OCI-LY3 (cell line): Measurements from ENCODE around the gene TXK.
A peak's percentile ranks its signal among the peaks of the same experiment; 100 is the strongest.

Experiments
- H2AFZ ChIP-seq: fragments of 200-600, 300-600 bp; shearing (Covaris generic); 2 replicates; pipeline ENCODE4 v1.6.0; 2014; ENCODE audit warnings: antibody characterized with exemption, low read depth, low read length
- H3K27ac ChIP-seq: fragments of 200-600, 300-600 bp; sonication (generic); 2 replicates; pipeline ENCODE4 v1.5.1; 2014; ENCODE audit warnings: mild to moderate bottlenecking, low read length, moderate library complexity, mixed read lengths
- H3K27me3 ChIP-seq: fragments of 200-600, 300-600 bp; sonication (generic); 2 replicates; pipeline ENCODE4 v1.6.1; 2014; ENCODE audit warnings: low read depth, low read length, mixed read lengths
- H3K36me3 ChIP-seq: fragments of 200-600, 300-600 bp; sonication (generic); replicated peaks from 2 replicates; pipeline ENCODE3; 2014; ENCODE audit warnings: low read depth, low read length, mixed read lengths
- H3K4me1 ChIP-seq: fragments of 300-600, 200-600 bp; sonication (generic); 2 replicates; pipeline ENCODE4 v1.6.1; 2014; ENCODE audit warnings: low read length, mixed read lengths
- H3K4me2 ChIP-seq: fragments of 200-600, 300-600 bp; sonication (generic); 2 replicates; pipeline ENCODE4 v1.6.1; 2014; ENCODE audit warnings: low read length, mixed read lengths
- H3K4me3 ChIP-seq: fragments of 300-600, 200-600 bp; sonication (generic); 2 replicates; pipeline ENCODE4 v1.5.1; 2014; ENCODE audit warnings: antibody characterized with exemption, mild to moderate bottlenecking, low read length, moderate library complexity
- H3K79me2 ChIP-seq: fragments of 300-600, 200-600 bp; shearing (Covaris generic); 2 replicates; pipeline ENCODE4 v1.6.1; 2014; ENCODE audit warnings: mild to moderate bottlenecking, low read length, mixed read lengths
- H3K9ac ChIP-seq: fragments of 300-600, 200-600 bp; shearing (Covaris generic); 2 replicates; pipeline ENCODE4 v1.6.0; 2014; ENCODE audit warnings: mild to moderate bottlenecking, low read length, moderate library complexity
- H3K9me3 ChIP-seq: fragments of 200-600, 300-600 bp; shearing (Covaris generic); 2 replicates; pipeline ENCODE4 v1.6.1; 2014; ENCODE audit warnings: low read length, mixed read lengths; ENCODE audit not compliant: insufficient read depth
- H4K20me1 ChIP-seq: fragments of 200-600, 300-600 bp; sonication (generic); 2 replicates; pipeline ENCODE4 v1.6.1; 2016; ENCODE audit warnings: low read length, mixed read lengths; ENCODE audit not compliant: insufficient read depth
- CTCF ChIP-seq: fragments of 200-600, 300-600 bp; sonication (generic); IDR thresholded peaks from 2 replicates; pipeline ENCODE4 v1.5.1; 2014; ENCODE audit warnings: antibody characterized with exemption, low read length, low read depth
- EZH2phosphoT487 ChIP-seq: fragments of 200-600 bp; shearing (Covaris generic); IDR thresholded peaks from 2 replicates; pipeline ENCODE4 v1.6.1; 2018; ENCODE audit warnings: antibody characterized with exemption, mixed run types, low read depth

The TXK gene

GRCh38 chr4:48131736-48132135, 2.3 kb downstream of the TXK start:
- H3K4me3 ChIP-seq, result no peak overlapping the region
- H3K27me3 ChIP-seq, result no peaks in the 10 kb centered on the region
- no peaks in the 10 kb centered on the region for H3K79me2 ChIP-seq
- H3K4me2 ChIP-seq, result no peak overlapping the region
- H3K9ac ChIP-seq, result no peak overlapping the region
- H3K36me3 ChIP-seq, result peaks cover 8% of the 10 kb centered on the region
- H4K20me1 ChIP-seq, result no peaks in the 10 kb centered on the region
- H3K9me3 ChIP-seq, result no peaks in the 10 kb centered on the region
- TF ChIP-seq CTCF, result no peak
- no peak for TF ChIP-seq EZH2phosphoT487
- H3K4me1 ChIP-seq, result peaks cover 10% of the 10 kb centered on the region
- H2AFZ ChIP-seq, result no peak overlapping the region
- no peak overlapping the region for H3K27ac ChIP-seq

GRCh38 chr4:48130100-48130499, 4.0 kb downstream of the TXK start:
- H3K4me1 ChIP-seq, result peaks cover 10% of the 10 kb centered on the region
- H3K4me3 ChIP-seq, result no peak overlapping the region
- no peak overlapping the region for H3K27ac ChIP-seq
- H3K4me2 ChIP-seq, result no peak overlapping the region
- H3K9me3 ChIP-seq, result no peaks in the 10 kb centered on the region
- peaks cover 3% of the 10 kb centered on the region for H3K36me3 ChIP-seq
- TF ChIP-seq CTCF (no peak), EZH2phosphoT487 (no peak)
- H3K9ac ChIP-seq, result no peak overlapping the region
- no peaks in the 10 kb centered on the region for H3K27me3 ChIP-seq
- H2AFZ ChIP-seq, result no peak overlapping the region
- H3K79me2 ChIP-seq, result no peaks in the 10 kb centered on the region
- H4K20me1 ChIP-seq, result no peaks in the 10 kb centered on the region

- Histone ChIP-seq H3K9me3 (no peaks in the 10 kb centered on the region), H3K4me3 (no peak overlapping the region), H3K36me3 (no peaks in the 10 kb centered on the region), H3K79me2 (no peaks in the 10 kb centered on the region), H3K9ac (no peak overlapping the region), H3K27me3 (no peaks in the 10 kb centered on the region), H3K4me1 (peaks cover 10% of the 10 kb centered on the region), H3K27ac (no peak overlapping the region), H4K20me1 (no peaks in the 10 kb centered on the region), H2AFZ (no peak overlapping the region), H3K4me2 (no peak overlapping the region)
- TF ChIP-seq EZH2phosphoT487 (no peak), CTCF (no peak)
These were observed 4.6 kb downstream of the TXK start for GRCh38 chr4:48129307-48130014.

- H3K4me2 ChIP-seq, result peak overlapping the region; percentile 47
- H3K4me3 ChIP-seq, result peak overlapping the region; percentile 50
These were observed 6.2 kb downstream of the TXK start for GRCh38 chr4:48127682-48128404.

More at GRCh38 chr4:48127682-48128404, 6.2 kb downstream of the TXK start:
- H3K79me2 ChIP-seq, result no peaks in the 10 kb centered on the region
- H3K27ac ChIP-seq, result no peak overlapping the region
- H3K4me1 ChIP-seq, result peaks cover 10% of the 10 kb centered on the region
- H4K20me1 ChIP-seq, result no peaks in the 10 kb centered on the region
- no peaks in the 10 kb centered on the region for H3K36me3 ChIP-seq
- no peaks in the 10 kb centered on the region for H3K27me3 ChIP-seq
- no peak overlapping the region for H3K9ac ChIP-seq
- H2AFZ ChIP-seq, result no peak overlapping the region
- H3K9me3 ChIP-seq, result no peaks in the 10 kb centered on the region
- no peak for TF ChIP-seq EZH2phosphoT487
- TF ChIP-seq CTCF, result peak; percentile 82
